Head of caudate nucleus (tissue), 42 donors: Measurements from ENCODE around the gene NR3C1.
A peak's percentile ranks its signal among the peaks of the same experiment; 100 is the strongest.

Experiments
- DNase-seq, 42 donors: peaks; one replicate each; pipeline versions ENCODE4 v3.0.0 to v3.0.0-alpha.2; 2020 to 2021; ENCODE audit warnings: mixed read lengths in 7 of 42
- intact Hi-C: fragments of 100-400 bp; cut with DNase I; formaldehyde crosslinking; loops from one replicate; pipeline ENCODE4 v1.15.0; 2022

Gene NR3C1

GRCh38 chr5:143401227-143402016 is 2.1 kb downstream of the NR3C1 start:
- no peak for DNase-seq
- intact Hi-C loops, result loop anchor here (10.0 kb wide), 2 partner anchors 397 to 423 kb away; no protein-coding TSS in a partner anchor

DNA sequence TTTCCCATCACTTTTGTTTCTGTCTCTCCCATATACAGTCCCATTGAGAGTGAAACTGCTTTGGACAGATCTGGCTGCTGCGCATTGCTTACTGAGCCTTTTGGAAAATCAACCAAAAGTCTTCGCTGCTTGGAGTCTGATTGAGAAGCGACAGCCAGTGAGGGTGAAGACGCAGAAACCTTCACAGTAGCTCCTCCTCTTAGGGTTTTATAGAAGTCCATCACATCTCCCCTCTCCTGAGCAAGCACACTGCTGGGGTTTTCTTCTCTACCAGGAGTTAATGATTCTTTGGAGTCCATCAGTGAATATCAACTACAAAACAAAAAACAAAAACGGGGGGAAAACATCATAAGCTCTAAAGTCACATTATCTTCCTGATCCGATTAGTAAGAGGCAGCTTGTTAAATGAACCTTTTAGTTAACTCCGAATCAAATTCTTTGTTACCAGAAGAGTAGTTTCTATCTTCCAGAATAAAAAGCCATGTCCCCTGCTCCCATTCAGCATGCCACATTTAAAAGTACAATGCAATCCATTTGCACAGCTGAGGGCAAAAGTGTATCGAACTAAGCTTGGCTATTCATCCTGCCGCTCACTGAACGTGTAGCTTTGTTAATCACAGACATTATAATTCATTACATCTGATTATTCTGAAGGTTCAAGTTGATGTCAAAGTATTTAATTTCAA is 2.8 kb downstream of the NR3C1 start:
- intact Hi-C loops, result loop anchor here (10.0 kb wide), 2 partner anchors 396 to 424 kb away; no protein-coding TSS in a partner anchor
- peak in 36 of 42 donors; percentile 3 to 74 (median 38) for DNase-seq

DNA sequence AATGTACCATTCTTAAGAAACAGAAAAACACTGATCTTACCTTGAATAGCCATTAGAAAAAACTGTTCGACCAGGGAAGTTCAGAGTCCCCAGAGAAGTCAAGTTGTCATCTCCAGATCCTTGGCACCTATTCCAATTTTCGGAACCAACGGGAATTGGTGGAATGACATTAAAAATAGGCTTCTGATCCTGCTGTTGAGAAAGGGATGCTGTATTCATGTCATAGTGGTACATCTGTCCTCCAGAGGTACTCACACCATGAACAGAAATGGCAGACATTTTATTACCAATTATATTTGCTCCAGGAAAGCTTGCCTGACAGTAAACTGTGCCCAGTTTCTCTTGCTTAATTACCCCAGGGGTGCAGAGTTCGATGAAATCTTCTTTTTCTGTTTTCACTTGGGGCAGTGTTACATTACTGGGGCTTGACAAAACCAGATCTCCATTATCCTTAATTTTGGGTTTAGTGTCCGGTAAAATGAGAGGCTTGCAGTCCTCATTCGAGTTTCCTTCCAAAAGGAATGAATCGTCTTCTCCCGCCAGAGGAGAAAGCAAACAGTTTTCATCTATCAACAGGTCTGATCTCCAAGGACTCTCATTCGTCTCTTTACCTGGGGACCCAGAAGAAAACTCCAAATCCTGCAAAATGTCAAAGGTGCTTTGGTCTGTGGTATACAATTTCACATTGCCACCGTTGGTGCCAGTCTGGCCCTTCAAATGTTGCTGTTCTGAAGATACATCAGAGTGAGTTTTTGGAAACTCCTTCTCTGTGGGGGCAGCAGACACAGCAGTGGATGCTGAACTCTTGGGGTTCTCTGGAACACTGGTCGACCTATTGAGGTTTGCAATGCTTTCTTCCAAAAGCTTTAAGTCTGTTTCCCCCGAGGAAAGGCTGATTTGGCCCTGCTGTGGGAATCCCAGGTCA is 3.6 kb downstream of the NR3C1 start:
- DNase-seq, result peak in 13 of 42 donors; percentile 4 to 41 (median 17)
- intact Hi-C loops, result loop anchor here (10.0 kb wide), 3 partner anchors 75 to 425 kb away; no protein-coding TSS in a partner anchor

GRCh38 chr5:143398451-143399237 is 4.8 kb downstream of the NR3C1 start:
- intact Hi-C loops, result loop anchor here (10.0 kb wide), 1 partner anchor 74 kb away; no protein-coding TSS in a partner anchor

GRCh38 chr5:143398053-143398355 is 5.5 kb downstream of the NR3C1 start:
- DNase-seq, result no peak
- intact Hi-C loops, result loop anchor here (10.0 kb wide), 1 partner anchor 73 kb away; no protein-coding TSS in a partner anchor

More at GRCh38 chr5:143398451-143399237, 4.8 kb downstream of the NR3C1 start:
- no peak for DNase-seq

GRCh38 chr5:143397302-143398052 is 6.0 kb downstream of the NR3C1 start:
- intact Hi-C loops, result loop anchor here (10.0 kb wide), 1 partner anchor 73 kb away; no protein-coding TSS in a partner anchor
- no peak for DNase-seq

GRCh38 chr5:143396353-143396940 is 7.0 kb downstream of the NR3C1 start:
- no peak for DNase-seq
- intact Hi-C loops, result loop anchor here (10.0 kb wide), 1 partner anchor 72 kb away; no protein-coding TSS in a partner anchor

- intact Hi-C loops, result loop anchor here (10.0 kb wide), 1 partner anchor 71 kb away; no protein-coding TSS in a partner anchor
Measured at GRCh38 chr5:143395638-143396352, 7.7 kb downstream of the NR3C1 start.

DNA sequence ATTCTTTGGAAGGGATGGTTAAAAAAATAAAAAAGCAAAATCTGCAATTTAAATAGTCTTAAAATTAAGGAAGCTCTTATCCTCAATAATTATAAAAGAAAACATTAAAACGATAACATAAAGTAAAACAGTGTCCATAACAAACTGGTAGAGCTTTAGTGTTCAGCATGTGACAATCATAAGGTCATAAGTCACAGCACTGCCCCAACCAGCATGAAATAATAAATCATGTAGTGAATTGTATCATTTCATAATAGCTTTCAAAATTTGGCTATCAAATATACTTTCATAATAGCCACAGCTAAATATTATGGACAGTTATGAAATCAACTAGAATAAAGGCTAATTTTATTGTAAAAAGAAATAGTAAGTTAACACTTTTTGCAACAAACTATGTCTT is 10.0 kb downstream of the NR3C1 start:
- DNase-seq, result no peak
- intact Hi-C loops, result loop anchor here (10.0 kb wide), 1 partner anchor 69 kb away; no protein-coding TSS in a partner anchor

More at GRCh38 chr5:143395638-143396352, 7.7 kb downstream of the NR3C1 start:
- no peak for DNase-seq

DNA sequence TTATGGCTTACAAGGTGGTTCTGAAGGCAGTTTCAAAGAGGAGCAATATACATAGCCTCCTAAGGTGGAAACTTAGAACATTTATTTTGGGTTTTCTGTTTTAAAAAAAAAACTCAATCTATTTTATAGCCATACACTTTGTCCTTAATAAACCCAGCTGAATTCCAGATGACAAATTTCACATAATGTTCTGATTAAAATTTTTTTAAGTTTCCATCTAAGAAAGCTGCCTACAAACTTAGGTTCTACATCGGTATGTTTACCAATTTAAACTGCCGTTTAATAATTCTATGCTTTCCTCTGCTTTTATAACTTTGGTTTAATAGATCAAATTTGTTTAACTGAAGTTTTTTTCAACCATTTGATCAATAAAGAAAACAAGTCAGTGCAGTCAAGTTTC is 12.5 kb downstream of the NR3C1 start:
- no peak for DNase-seq
- intact Hi-C loops, result loop anchor here (10.0 kb wide), 1 partner anchor 66 kb away; no protein-coding TSS in a partner anchor

GRCh38 chr5:143390258-143390657 is 13.2 kb downstream of the NR3C1 start:
- intact Hi-C loops, result loop anchor here (10.0 kb wide), 1 partner anchor 65 kb away; no protein-coding TSS in a partner anchor

GRCh38 chr5:143386725-143387124 is 16.8 kb downstream of the NR3C1 start:
- intact Hi-C loops, result no loop called here
- no peak for DNase-seq

More at GRCh38 chr5:143390258-143390657, 13.2 kb downstream of the NR3C1 start:
- DNase-seq, result no peak

- intact Hi-C loops, result no loop called here
Measured at GRCh38 chr5:143384865-143385657, 18.4 kb downstream of the NR3C1 start.

DNA sequence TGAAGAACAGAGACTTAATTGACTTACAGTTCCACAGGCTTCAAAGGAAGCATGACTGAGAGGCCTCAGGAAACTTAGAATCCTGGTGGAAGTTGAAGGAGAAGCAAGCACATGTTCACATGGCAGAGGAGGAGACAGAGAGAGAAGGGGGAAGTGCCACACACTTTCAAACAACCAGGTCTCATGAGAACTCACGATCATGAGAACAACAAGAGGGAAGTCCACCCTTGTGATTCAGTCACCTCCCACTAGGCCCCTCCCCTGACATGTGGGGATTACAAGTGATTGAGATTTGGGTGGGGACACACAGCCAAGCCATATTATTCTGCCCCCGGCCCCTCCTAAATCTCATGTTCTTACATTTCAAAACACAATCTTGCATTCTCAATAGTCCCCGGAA is 19.5 kb downstream of the NR3C1 start:
- no peak for DNase-seq

More at GRCh38 chr5:143384865-143385657, 18.4 kb downstream of the NR3C1 start:
- DNase-seq, result no peak

GRCh38 chr5:143379606-143380005 is 23.9 kb downstream of the NR3C1 start:
- intact Hi-C loops, result no loop called here
- DNase-seq, result no peak

More for the DNA sequence above, 19.5 kb downstream of the NR3C1 start:
- intact Hi-C loops, result no loop called here
